ENCODE data around the gene EMID1. TPM values are rescaled to one million over a fixed set of nuclear protein-coding genes. Genes with fewer than 3 reads are reported as not detected.

Gene EMID1
- total RNA-seq (13.0 and 42.5 TPM in 2 replicates), polyA plus RNA-seq (9.9 and 32.9 TPM in 2 replicates)

DNA sequence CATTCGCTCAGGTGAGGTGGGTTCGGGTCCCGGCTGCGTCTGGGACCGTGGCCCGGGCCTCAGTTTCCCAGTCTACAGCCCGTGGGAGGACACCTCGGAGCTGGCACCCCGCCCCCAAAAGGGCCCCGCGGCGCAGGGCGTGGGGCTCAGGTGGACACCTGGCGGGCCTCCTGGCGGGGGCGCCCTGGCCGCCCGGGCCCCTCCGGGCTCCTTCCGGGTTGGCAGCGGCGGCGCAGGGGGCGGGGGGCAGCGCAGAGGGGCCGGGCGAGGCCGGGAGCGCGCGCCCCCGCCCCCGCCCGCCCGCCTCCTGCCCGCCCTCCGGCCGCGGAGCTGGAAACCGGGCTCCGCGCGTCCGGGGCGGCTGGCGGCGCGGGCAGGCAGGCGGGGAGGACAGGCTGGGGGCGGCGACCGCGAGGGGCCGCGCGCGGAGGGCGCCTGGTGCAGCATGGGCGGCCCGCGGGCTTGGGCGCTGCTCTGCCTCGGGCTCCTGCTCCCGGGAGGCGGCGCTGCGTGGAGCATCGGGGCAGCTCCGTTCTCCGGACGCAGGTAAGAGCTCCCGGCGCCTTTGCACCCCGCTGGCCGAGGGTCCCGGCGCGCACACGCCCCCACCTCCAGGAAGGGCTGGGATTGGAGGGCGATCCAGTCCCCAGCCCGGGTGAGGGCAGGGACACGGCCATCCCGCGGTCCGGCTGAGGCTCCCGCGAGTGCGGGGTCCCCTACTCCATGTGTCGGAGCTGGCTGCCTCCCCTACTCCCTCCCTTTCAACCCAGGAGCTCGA is at the start of gene EMID1:
TSS of gene EMID1 (plus strand) at position 303 of the 778 bp plus-strand sequence. CDS start at position 446, 143 bp downstream.
- DNase-seq (ENCODE audit: low read depth in 1 of 2, low spot score in 1 of 2): peak; percentile 43 to 76
- Histone ChIP-seq H3K27ac (no peak within 1 kb of the TSS), H3K27me3 (no peaks in the 10 kb centered on the region)

DNA sequence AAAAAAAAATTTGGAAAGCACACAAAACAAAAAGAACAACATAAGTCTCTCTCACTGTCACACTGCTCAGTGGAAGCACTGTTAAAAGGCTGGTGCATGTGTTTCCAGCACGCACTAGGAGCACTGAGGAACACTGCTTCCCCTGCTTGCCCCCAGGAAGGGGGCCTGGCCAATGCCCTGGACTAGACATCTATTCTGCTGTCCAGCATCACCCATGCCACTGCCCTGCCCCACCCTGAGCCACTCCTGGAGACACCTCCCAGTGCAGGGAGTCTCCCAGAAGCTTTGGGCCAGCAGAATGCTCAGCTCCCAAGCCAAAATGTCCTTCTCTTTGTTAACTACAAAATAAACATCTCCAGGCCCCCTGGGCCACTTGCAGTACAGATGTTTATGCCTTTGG is 49.7 kb upstream of the EMID1 start:
- Histone ChIP-seq H3K27me3 (no peaks in the 10 kb centered on the region), H3K4me3 (no peak overlapping the region), H3K27ac (no peak overlapping the region), H3K36me3 (no peaks in the 10 kb centered on the region), H3K4me1 (ENCODE audit: low read depth) (no peaks in the 10 kb centered on the region), H3K9me3 (ENCODE audit: low read depth) (no peaks in the 10 kb centered on the region)
- TF ChIP-seq, protein P1, sequence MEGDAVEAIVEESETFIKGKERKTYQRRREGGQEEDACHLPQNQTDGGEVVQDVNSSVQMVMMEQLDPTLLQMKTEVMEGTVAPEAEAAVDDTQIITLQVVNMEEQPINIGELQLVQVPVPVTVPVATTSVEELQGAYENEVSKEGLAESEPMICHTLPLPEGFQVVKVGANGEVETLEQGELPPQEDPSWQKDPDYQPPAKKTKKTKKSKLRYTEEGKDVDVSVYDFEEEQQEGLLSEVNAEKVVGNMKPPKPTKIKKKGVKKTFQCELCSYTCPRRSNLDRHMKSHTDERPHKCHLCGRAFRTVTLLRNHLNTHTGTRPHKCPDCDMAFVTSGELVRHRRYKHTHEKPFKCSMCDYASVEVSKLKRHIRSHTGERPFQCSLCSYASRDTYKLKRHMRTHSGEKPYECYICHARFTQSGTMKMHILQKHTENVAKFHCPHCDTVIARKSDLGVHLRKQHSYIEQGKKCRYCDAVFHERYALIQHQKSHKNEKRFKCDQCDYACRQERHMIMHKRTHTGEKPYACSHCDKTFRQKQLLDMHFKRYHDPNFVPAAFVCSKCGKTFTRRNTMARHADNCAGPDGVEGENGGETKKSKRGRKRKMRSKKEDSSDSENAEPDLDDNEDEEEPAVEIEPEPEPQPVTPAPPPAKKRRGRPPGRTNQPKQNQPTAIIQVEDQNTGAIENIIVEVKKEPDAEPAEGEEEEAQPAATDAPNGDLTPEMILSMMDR (IDR thresholded peaks at IDR 0.05; ENCODE audit: low read depth, low read length): no peak
- no peak for DNase-seq (ENCODE audit: low read depth in 1 of 2, low spot score in 1 of 2)

More for the DNA sequence above, at the start of gene EMID1:
- H3K9me3 ChIP-seq (ENCODE audit: low read depth): no peaks in the 10 kb centered on the region
- no peaks in the 10 kb centered on the region for H3K36me3 ChIP-seq
- TF ChIP-seq, protein P1 (IDR thresholded peaks at IDR 0.05; ENCODE audit: low read depth, low read length): no peak
- H3K4me1 ChIP-seq (ENCODE audit: low read depth): no peaks in the 10 kb centered on the region
- H3K4me3 ChIP-seq: peak within 1 kb of the TSS; percentile 48

DNA sequence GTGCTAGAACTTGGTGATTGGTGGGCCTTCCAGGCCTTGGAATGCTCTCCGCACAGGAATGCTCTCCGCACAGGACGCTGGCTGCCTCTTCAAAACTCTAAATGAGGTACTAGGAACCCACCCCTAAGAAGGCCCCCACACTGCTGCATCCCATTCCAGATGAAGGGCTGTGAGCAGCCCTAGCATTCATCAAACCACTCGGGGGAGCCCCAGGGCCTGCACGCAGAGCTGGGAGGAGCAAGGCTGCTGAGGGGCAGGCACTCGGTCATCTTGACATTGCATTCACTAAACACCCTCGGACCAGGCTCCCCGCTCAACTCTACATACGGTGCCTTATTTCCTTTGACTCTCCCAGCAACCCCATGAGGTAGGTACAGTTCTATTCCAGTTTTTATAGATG is 49.2 kb upstream of the EMID1 start:
- H3K9me3 ChIP-seq (ENCODE audit: low read depth): no peaks in the 10 kb centered on the region
- H3K4me1 ChIP-seq (ENCODE audit: low read depth): no peaks in the 10 kb centered on the region
- DNase-seq (ENCODE audit: low read depth in 1 of 2, low spot score in 1 of 2): peak; percentile 30 to 78
- H3K4me3 ChIP-seq: no peak overlapping the region
- H3K27me3 ChIP-seq: no peaks in the 10 kb centered on the region
- TF ChIP-seq, protein P1 (IDR thresholded peaks at IDR 0.05; ENCODE audit: low read depth, low read length): peak; percentile 42
- H3K36me3 ChIP-seq: no peaks in the 10 kb centered on the region
- H3K27ac ChIP-seq: no peak overlapping the region

DNA sequence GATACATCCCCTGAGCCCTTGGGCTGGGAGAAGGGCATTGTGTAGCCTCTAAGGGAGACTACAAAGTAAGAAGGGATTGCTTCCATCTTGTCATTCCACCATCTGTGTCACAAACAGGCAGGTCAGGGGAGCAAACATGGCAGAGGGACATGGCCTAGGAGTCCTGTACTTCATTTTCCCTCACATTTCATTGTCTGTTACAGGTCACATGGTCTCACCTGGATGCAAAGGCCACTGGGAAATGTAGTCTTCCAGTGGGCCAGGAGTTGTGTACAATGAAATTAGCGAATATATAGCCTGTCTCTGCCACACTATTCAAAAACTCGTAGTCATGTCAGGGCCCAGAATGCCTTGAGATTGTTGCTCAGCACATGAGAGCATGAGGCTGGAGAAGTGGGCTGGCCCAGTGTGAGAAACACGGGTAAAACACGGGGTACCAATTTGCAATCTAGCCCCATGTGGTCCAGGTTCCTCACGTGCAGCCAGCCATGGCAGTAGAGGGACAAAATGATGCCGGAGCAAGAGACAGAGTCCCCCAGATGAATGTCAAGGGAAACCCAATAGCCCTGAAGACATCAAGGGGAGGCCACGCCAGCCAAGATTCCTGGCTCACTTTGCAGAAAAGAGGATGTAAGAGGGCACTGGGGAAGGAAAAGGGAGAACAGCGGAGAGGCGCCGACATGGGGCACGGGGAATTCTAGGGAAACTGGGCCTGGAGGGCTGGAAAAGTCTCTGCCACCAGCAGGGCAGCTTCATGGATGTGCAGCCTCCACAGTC is 47.7 kb upstream of the EMID1 start:
- Histone ChIP-seq H3K4me3 (no peak overlapping the region), H3K4me1 (ENCODE audit: low read depth) (no peaks in the 10 kb centered on the region), H3K27ac (no peak overlapping the region), H3K36me3 (no peaks in the 10 kb centered on the region), H3K9me3 (ENCODE audit: low read depth) (no peaks in the 10 kb centered on the region), H3K27me3 (no peaks in the 10 kb centered on the region)
- TF ChIP-seq, protein P1 (IDR thresholded peaks at IDR 0.05; ENCODE audit: low read depth, low read length): no peak
- no peak for DNase-seq (ENCODE audit: low read depth in 1 of 2, low spot score in 1 of 2)

DNA sequence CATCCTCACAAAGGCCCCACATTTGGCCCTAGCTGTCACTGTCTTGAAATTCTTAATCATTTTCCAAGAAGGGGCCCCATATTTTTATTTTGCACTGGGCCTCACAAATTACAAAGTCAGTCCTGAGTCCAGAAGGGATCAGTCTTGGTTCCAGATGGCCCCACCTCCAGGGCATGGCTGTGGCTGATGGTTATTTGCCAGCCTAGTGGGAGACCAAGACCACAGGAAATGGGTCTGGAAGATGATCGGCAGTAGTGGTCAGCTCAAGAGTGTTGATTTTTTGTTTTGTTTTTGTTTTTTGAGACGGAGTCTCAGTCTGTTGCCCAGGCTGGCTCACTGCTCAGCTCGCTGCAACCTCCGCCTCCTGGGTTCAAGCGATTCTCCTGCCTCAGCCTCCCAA is 47.1 kb upstream of the EMID1 start:
- no peaks in the 10 kb centered on the region for H3K9me3 ChIP-seq (ENCODE audit: low read depth)
- DNase-seq (ENCODE audit: low read depth in 1 of 2, low spot score in 1 of 2): no peak
- no peaks in the 10 kb centered on the region for H3K27me3 ChIP-seq
- no peaks in the 10 kb centered on the region for H3K4me1 ChIP-seq (ENCODE audit: low read depth)
- no peaks in the 10 kb centered on the region for H3K36me3 ChIP-seq
- TF ChIP-seq, protein P1 (IDR thresholded peaks at IDR 0.05; ENCODE audit: low read depth, low read length): no peak
- H3K4me3 ChIP-seq: no peak overlapping the region
- no peak overlapping the region for H3K27ac ChIP-seq
